Measurements from ENCODE around the gene MCU.
"Not testable (repeated sequence)": the region's sequence is repeated elsewhere in the genome, so short reads cannot be mapped to it uniquely, and the experiment has no call there.

MCU gene

GRCh38 chr10:72898616-72899015, 206.7 kb downstream of the MCU start:
- DNase-seq (ENCODE audit: low read depth in 2 of 2), result no peak

GRCh38 chr10:72899545-72899944, 207.6 kb downstream of the MCU start:
- no peak for DNase-seq (ENCODE audit: low read depth in 2 of 2)

- DNase-seq (ENCODE audit: low read depth in 2 of 2), result not testable (repeated sequence)
Observed at GRCh38 chr10:72903941-72904446, 212.1 kb downstream of the MCU start.

- DNase-seq (ENCODE audit: low read depth in 2 of 2), result no peak
Observed at GRCh38 chr10:72904806-72905205, 212.9 kb downstream of the MCU start.

DNA sequence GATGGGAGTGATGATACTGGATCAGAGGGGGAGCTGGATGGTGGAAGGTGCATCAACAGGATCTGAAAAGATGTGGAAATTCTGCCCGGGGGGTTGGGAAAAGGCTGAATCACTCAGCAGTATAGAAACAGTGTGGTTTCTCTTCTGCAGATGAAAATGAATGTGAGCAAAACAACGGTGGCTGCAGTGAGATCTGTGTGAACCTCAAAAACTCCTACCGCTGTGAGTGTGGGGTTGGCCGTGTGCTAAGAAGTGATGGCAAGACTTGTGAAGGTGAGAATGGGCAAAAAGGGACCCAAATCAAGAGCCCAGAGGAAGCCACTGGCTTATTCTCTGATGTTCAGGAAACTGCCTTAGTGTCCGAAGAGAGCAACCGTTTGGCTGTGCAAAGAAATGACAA, 214.5 kb downstream of the MCU start:
- no peak for DNase-seq (ENCODE audit: low read depth in 2 of 2)

- no peak for DNase-seq (ENCODE audit: low read depth in 2 of 2)
Observed at GRCh38 chr10:72910705-72911104, 218.8 kb downstream of the MCU start.

DNA sequence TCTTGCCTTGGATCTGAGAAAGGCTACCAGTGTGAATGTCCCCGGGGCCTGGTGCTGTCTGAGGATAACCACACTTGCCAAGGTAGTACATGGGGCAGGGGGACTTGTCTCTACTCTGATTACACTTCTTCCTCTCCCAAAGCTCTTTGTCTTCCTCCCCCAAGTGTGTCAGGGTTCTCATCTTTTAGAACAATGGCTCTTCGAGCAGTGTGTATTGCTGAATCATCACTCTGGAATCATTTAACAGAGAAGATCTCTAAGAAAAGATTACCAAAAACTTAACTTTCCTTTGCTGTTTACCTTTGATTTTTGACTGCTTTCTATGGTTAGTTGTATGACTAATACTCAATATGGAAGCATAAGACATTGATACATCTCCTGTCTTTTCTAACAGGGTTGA, 219.8 kb downstream of the MCU start:
- no peak for DNase-seq (ENCODE audit: low read depth in 2 of 2)

- DNase-seq (ENCODE audit: low read depth in 2 of 2), result no peak
Observed at GRCh38 chr10:72912736-72913135, 220.8 kb downstream of the MCU start.

- no peak for DNase-seq (ENCODE audit: low read depth in 2 of 2)
Observed at GRCh38 chr10:72913287-72913686, 221.3 kb downstream of the MCU start.

- not testable (repeated sequence) for DNase-seq (ENCODE audit: low read depth in 2 of 2)
Observed at GRCh38 chr10:72917201-72917600, 225.3 kb downstream of the MCU start.

DNA sequence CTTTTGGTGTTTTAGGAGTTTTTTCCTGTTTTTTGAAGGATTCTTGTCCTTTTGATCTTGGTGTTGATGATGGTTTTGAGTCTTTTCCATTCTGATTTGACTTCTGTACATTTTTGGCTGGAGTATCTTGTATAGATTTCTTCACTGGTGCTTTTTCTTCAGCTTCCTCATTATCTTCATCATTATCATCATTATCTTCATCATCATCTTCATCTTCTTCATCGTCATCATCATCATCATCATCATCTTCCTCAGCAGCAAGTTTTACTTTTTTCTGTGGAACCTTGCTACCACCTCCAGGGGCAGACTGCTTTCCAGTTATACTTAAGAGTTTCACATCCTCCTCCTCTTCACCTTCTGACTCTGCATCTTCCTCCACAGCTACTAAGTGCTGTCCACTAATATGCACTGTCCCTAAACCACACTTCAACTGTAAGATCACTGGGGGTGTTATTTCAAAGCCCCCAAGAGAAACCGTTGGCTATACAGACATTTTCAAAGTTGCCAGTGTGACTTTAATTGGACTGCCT, 225.9 kb downstream of the MCU start:
- DNase-seq (ENCODE audit: low read depth in 2 of 2), result not testable (repeated sequence)

DNA sequence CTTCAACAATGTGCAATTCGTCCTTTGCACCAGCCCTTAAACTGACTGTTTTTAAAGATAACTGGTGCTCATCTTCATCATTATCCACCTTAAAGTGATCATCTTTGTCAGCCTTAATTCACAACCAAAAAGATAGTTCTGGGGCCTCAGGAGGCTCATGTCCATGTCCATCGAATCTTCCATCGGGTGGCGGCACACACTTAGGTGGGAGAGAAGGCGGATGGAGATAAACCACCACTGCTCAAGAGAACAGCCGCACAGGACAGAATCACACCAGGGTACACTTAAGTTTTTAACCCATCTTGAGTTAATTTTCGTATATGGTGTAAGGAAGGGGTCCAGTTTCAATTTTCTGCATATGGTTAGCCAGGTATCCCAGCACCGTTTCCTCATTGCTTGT, 226.4 kb downstream of the MCU start:
- DNase-seq (ENCODE audit: low read depth in 2 of 2), result no peak

- DNase-seq (ENCODE audit: low read depth in 2 of 2), result not testable (repeated sequence)
Observed at GRCh38 chr10:72921147-72921683, 229.3 kb downstream of the MCU start.

GRCh38 chr10:72924351-72924750, 232.4 kb downstream of the MCU start:
- no peak for DNase-seq (ENCODE audit: low read depth in 2 of 2)

DNA sequence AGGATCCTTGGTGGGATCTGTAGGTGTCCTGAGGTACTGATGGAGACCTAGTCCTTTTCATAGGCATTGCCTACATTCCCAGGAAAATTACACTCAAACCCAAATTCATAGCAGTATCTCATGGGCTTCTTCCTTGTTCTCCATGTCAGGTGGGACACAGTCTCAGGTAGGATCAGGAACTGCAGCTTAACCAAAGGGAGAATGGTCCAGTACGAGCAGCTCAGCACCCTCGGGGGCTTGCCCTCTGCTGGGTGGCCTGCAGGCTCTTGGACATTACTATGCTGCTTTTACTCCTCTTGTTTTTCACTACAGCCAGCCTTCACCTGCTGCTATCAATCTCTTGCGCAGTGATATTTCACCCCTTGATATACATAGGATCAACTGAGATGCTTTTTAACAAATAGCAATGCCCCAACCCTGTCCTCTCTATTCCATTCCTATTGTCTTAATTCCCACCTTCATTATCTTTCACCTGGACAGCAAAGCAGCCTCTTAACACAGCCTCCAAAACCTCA, 234.1 kb downstream of the MCU start:
- DNase-seq (ENCODE audit: low read depth in 2 of 2), result no peak

- no peak for DNase-seq (ENCODE audit: low read depth in 2 of 2)
Observed at GRCh38 chr10:72927485-72927884, 235.5 kb downstream of the MCU start.

DNA sequence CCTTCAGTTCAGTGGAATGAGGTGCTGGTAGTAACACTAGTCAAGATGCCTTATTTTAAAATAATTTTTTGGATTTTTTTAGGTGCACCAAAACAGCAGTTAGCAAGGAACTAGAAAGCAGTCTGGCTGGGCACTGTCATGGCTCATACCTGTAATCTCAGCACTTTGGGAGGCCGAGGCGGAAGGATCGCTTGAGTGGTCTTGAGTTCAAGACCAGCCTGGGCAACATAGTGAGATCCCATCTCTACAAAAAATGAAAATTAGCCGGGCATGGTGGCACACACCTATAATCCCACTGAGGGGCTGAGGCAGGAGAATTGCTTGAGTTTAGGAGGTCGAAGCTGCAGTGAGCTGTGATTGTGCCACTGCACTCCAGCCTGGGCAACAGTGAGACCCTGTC, 236.9 kb downstream of the MCU start:
- no peak for DNase-seq (ENCODE audit: low read depth in 2 of 2)

DNA sequence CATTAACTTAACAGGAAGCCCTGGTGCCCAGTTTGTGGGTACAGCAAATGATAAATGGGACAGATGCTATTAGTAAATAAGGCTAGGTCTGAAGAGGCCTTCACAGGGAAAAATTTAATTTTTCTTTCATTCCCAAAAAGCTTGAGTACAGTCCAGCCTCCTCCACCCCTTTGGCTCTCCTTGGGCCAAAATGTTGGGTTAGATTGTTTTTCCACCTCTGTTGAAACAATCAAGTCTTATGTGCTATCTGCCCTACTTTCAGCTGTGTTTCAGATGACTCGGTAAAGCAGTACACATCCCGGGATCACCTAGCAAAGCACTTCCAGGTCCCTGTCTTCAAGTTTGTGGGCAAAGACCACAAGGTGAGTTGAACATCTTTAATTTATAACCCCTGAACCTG, 238.3 kb downstream of the MCU start:
- DNase-seq (ENCODE audit: low read depth in 2 of 2), result no peak

GRCh38 chr10:72932259-72933015, 240.5 kb downstream of the MCU start:
- DNase-seq (ENCODE audit: low read depth in 2 of 2), result no peak

DNA sequence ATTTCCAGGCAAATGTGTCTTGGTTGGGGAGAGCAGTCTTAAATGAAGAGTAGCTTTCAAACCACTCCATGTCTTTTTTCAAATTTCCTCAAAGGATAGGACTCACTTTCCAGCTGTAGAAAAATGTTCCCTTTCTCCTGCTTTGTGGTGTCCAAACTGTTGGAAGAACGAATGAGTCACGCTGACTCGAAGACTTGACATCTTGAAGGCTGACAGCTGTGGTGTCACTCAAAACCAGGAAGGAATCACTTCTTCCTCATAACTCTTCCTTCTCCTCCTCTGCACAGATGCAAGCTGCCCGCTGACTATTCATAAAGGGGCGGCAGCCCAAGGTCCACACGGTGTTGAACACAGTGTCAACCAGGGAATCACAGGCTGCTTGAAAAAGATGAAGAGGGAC, 243.4 kb downstream of the MCU start:
- DNase-seq (ENCODE audit: low read depth in 2 of 2), result no peak
